Astrocyte (in vitro differentiated cells and primary cell): ENCODE measurements around the gene HMGN3. TPM values are rescaled to one million over a fixed set of nuclear protein-coding genes. Genes with fewer than 3 reads are reported as not detected.

Source experiments
- DNase-seq: peaks from one replicate; pipeline ENCODE4 v3.0.0-alpha.2; 2010; ENCODE audit warnings: low read depth
- FAIRE-seq: peaks from 2 replicates; lab custom pipeline; 2011; peaks lifted over from hg19 to GRCh38; lab: Jason Lieb, UNC
- H2AFZ ChIP-seq: 2 replicates; pipeline ENCODE4 v1.6.0; 2012; ENCODE audit warnings: low read depth, low read length, inconsistent platforms
- H3K27ac ChIP-seq: 2 replicates; pipeline ENCODE4 v1.5.1; 2011; ENCODE audit warnings: low read depth, low read length, inconsistent platforms
- H3K27me3 ChIP-seq: 2 replicates; pipeline ENCODE4 v1.6.0; 2011; ENCODE audit warnings: low read length, inconsistent platforms; ENCODE audit not compliant: insufficient read depth
- H3K36me3 ChIP-seq: 2 replicates; pipeline ENCODE4 v1.5.1; 2011; ENCODE audit warnings: low read length, inconsistent platforms; ENCODE audit not compliant: insufficient read depth
- H3K4me1 ChIP-seq: 2 replicates; pipeline ENCODE4 v1.5.1; 2011; ENCODE audit warnings: low read length, inconsistent platforms; ENCODE audit not compliant: insufficient read depth
- H3K4me2 ChIP-seq: 2 replicates; pipeline ENCODE4 v1.6.0; 2012; ENCODE audit warnings: low read length, inconsistent platforms
- H3K4me3 ChIP-seq: 2 replicates; pipeline ENCODE4 v1.5.1; 2011; ENCODE audit warnings: low read depth, mild to moderate bottlenecking, low read length, inconsistent platforms; ENCODE audit not compliant: insufficient read depth
- H3K79me2 ChIP-seq: 2 replicates; pipeline ENCODE4 v1.6.0; 2012; ENCODE audit warnings: mild to moderate bottlenecking, low read length, inconsistent platforms; ENCODE audit not compliant: insufficient read depth
- H3K9ac ChIP-seq: 2 replicates; pipeline ENCODE4 v1.6.0; 2012; ENCODE audit warnings: mild to moderate bottlenecking, low read length, inconsistent platforms
- H3K9me3 ChIP-seq: 2 replicates; pipeline ENCODE4 v1.5.1; 2012; ENCODE audit warnings: low read depth, mild to moderate bottlenecking, low read length, inconsistent platforms; ENCODE audit not compliant: insufficient read depth
- H4K20me1 ChIP-seq: 2 replicates; pipeline ENCODE4 v1.6.0; 2012; ENCODE audit warnings: low read length, inconsistent platforms; ENCODE audit not compliant: insufficient read depth
- H3K27ac Mint-ChIP-seq: one replicate; pipeline ENCODE4 v1.8.0; 2021; ENCODE audit warnings: mild to moderate bottlenecking, mixed read lengths; ENCODE audit not compliant: unreplicated experiment
- H3K27me3 Mint-ChIP-seq: one replicate; pipeline ENCODE4 v1.8.0; 2021; ENCODE audit warnings: low read depth, mixed read lengths; ENCODE audit not compliant: unreplicated experiment
- H3K36me3 Mint-ChIP-seq: one replicate; pipeline ENCODE4 v1.8.0; 2021; ENCODE audit warnings: low read depth, mixed read lengths; ENCODE audit not compliant: unreplicated experiment
- H3K4me1 Mint-ChIP-seq: one replicate; pipeline ENCODE4 v1.8.0; 2021; ENCODE audit warnings: low read depth, mixed read lengths; ENCODE audit not compliant: unreplicated experiment
- H3K4me3 Mint-ChIP-seq: one replicate; pipeline ENCODE4 v1.8.0; 2021; ENCODE audit warnings: mild to moderate bottlenecking, moderate library complexity, mixed read lengths; ENCODE audit not compliant: unreplicated experiment
- H3K9me3 Mint-ChIP-seq: one replicate; pipeline ENCODE4 v1.8.0; 2021; ENCODE audit warnings: mild to moderate bottlenecking, mixed read lengths; ENCODE audit not compliant: unreplicated experiment
- EZH2 ChIP-seq: IDR thresholded peaks from 2 replicates; pipeline ENCODE4 v1.6.1; 2012; ENCODE audit warnings: mild to moderate bottlenecking, low read length, inconsistent platforms; ENCODE audit not compliant: insufficient read depth
- total RNA-seq: library from RNA; stranded (reverse); gene quantifications from 2 replicates; pipeline ENCODE4 v1.2.1, GENCODE V29; 2021
- TF ChIP-seq, protein P1 (sequence below): IDR thresholded peaks from 2 replicates; pipeline ENCODE4 v1.5.1; 2011; ENCODE audit warnings: low read depth, mild to moderate bottlenecking, inconsistent platforms, low read length, moderate library complexity; ENCODE audit not compliant: insufficient read depth

HMGN3 gene
- total RNA-seq, 1 donor from 2014 or later, result 71.5 TPM

DNA sequence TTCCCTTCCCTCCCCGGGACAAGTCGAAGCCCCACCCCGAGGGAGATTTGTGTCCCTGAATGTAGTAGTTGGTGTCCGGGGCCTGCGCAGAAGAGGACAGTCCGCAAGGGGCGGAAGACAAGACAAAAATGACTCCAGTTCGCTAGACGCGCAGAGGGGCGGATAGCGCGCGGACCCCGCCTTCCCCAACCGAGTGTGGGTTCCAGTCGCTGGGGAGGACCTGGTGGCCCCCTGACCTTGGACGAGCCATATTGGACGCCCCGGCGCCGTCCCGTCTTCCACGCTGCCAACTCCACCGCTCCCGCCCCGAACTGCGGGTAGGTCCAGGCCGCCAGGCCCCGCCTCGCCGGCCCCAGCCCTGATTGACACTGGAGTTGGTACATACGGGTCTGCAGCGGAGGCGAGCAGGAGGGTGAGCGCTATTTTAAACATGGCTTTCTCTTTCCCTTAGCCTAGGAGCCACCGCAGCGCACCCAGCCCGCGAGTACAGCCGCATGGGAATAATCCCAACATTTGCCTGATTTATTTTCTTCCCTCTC lies 802 bp downstream of the HMGN3 start:
- Mint-ChIP-seq H3K9me3 (no peaks in the 10 kb centered on the region), H3K27me3 (no peaks in the 10 kb centered on the region), H3K4me3 (peak overlapping the region; percentile 98), H3K27ac (peak overlapping the region; percentile 86), H3K36me3 (peaks cover 5% of the 10 kb centered on the region), H3K4me1 (peaks cover 10% of the 10 kb centered on the region)
- no peaks in the 10 kb centered on the region for H3K36me3 ChIP-seq
- DNase-seq (peak; percentile 80), FAIRE-seq (no peak)
- H3K4me2 ChIP-seq, result peak overlapping the region; percentile 81
- H3K79me2 ChIP-seq, result peaks cover 31% of the 10 kb centered on the region
- H3K27ac ChIP-seq, result peak overlapping the region; percentile 66
- no peaks in the 10 kb centered on the region for H3K4me1 ChIP-seq
- peak overlapping the region; percentile 76 for H3K4me3 ChIP-seq
- H3K9ac ChIP-seq, result peak overlapping the region; percentile 83
- no peak for TF ChIP-seq EZH2
- TF ChIP-seq, protein P1, sequence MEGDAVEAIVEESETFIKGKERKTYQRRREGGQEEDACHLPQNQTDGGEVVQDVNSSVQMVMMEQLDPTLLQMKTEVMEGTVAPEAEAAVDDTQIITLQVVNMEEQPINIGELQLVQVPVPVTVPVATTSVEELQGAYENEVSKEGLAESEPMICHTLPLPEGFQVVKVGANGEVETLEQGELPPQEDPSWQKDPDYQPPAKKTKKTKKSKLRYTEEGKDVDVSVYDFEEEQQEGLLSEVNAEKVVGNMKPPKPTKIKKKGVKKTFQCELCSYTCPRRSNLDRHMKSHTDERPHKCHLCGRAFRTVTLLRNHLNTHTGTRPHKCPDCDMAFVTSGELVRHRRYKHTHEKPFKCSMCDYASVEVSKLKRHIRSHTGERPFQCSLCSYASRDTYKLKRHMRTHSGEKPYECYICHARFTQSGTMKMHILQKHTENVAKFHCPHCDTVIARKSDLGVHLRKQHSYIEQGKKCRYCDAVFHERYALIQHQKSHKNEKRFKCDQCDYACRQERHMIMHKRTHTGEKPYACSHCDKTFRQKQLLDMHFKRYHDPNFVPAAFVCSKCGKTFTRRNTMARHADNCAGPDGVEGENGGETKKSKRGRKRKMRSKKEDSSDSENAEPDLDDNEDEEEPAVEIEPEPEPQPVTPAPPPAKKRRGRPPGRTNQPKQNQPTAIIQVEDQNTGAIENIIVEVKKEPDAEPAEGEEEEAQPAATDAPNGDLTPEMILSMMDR, result no peak
- H4K20me1 ChIP-seq, result no peaks in the 10 kb centered on the region
- peak overlapping the region; percentile 77 for H2AFZ ChIP-seq
- no peaks in the 10 kb centered on the region for H3K9me3 ChIP-seq
- no peaks in the 10 kb centered on the region for H3K27me3 ChIP-seq

DNA sequence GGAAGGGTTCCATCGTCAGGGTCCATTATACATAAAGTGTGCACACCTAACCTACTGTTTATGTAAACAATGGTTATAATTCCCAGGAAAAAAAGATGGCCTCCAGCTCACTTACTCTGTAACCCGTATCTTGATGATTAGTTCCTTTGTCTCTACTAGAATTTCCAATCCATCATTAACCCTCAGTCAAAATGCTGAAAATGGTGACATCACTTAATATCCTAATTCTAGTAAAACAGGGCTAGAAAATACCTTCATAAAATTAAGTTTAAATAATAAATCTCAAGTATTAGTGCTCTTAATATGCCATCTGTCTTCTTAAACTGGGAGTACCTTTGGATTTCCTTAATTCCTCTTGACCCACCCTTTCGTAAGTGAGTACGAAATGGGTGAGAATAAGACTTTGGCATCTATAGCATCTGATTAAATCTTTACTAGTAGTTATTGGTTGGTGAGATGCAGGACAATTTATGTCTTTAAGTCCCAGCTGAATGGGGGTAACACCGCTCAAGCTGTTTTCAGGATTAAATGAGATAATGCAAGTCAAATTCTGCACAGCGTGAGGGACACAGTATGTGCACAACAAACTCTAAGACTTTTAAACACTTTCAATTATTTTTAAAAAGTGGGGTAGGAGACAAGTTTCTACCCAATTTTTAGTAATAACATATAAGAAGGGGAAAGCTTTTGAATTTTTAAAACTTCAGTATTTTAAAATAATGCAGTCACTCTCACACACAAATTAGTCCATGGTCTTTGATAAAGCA lies 1.6 kb downstream of the HMGN3 start:
- DNase-seq (no peak), FAIRE-seq (no peak)
- H3K9ac ChIP-seq, result peak overlapping the region; percentile 83
- H4K20me1 ChIP-seq, result no peaks in the 10 kb centered on the region
- H3K4me2 ChIP-seq, result peak overlapping the region; percentile 81
- H3K27ac ChIP-seq, result peak overlapping the region; percentile 66
- peak overlapping the region; percentile 77 for H2AFZ ChIP-seq
- H3K36me3 ChIP-seq, result no peaks in the 10 kb centered on the region
- TF ChIP-seq, protein P1, result no peak
- no peak for TF ChIP-seq EZH2
- Mint-ChIP-seq H3K36me3 (peaks cover 5% of the 10 kb centered on the region), H3K27ac (peak overlapping the region; percentile 86), H3K4me3 (peak overlapping the region; percentile 98), H3K9me3 (no peaks in the 10 kb centered on the region), H3K27me3 (no peaks in the 10 kb centered on the region), H3K4me1 (peaks cover 10% of the 10 kb centered on the region)
- no peaks in the 10 kb centered on the region for H3K27me3 ChIP-seq
- peak overlapping the region; percentile 76 for H3K4me3 ChIP-seq
- H3K79me2 ChIP-seq, result peaks cover 37% of the 10 kb centered on the region
- no peaks in the 10 kb centered on the region for H3K4me1 ChIP-seq
- H3K9me3 ChIP-seq, result no peaks in the 10 kb centered on the region

DNA sequence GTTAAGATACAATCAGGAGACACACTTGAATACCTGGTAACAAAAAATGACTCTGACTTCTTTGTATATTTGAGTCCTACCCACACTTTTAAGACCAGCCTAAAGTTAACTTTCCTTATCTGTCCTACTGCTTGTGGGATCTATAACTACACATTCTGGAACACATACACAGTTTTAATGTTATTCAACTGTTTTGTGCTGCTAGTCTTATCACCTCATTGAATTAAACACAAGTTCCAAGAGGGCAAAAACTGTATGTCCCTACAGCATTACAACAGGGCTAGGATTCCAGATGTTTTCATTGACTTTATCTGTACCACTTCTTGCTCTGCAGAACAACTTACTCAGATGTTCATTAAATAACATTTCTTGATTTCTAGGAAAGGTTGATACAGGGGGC lies 2.8 kb downstream of the HMGN3 start:
- no peaks in the 10 kb centered on the region for H3K4me1 ChIP-seq
- FAIRE-seq (no peak), DNase-seq (no peak)
- no peaks in the 10 kb centered on the region for H3K36me3 ChIP-seq
- no peak overlapping the region for H3K4me3 ChIP-seq
- no peak overlapping the region for H3K4me3 Mint-ChIP-seq
- H3K9me3 Mint-ChIP-seq, result no peaks in the 10 kb centered on the region
- H3K27me3 Mint-ChIP-seq, result no peaks in the 10 kb centered on the region
- no peak overlapping the region for H3K9ac ChIP-seq
- TF ChIP-seq, protein P1, result no peak
- TF ChIP-seq EZH2, result no peak
- H3K79me2 ChIP-seq, result peaks cover 50% of the 10 kb centered on the region
- H3K27ac Mint-ChIP-seq, result no peak overlapping the region
- peaks cover 10% of the 10 kb centered on the region for H3K4me1 Mint-ChIP-seq
- H3K4me2 ChIP-seq, result no peak overlapping the region
- no peaks in the 10 kb centered on the region for H4K20me1 ChIP-seq
- H2AFZ ChIP-seq, result no peak overlapping the region
- peaks cover 5% of the 10 kb centered on the region for H3K36me3 Mint-ChIP-seq
- no peaks in the 10 kb centered on the region for H3K27me3 ChIP-seq
- H3K27ac ChIP-seq, result no peak overlapping the region
- no peaks in the 10 kb centered on the region for H3K9me3 ChIP-seq
